ENCODE data around the gene FUT8. TPM values are rescaled to one million over a fixed set of nuclear protein-coding genes. Genes with fewer than 3 reads are reported as not detected.

Gene FUT8
- total RNA-seq, 4 donors from 2014 or later: 15.2 to 38.0 (median 20.7) TPM

DNA sequence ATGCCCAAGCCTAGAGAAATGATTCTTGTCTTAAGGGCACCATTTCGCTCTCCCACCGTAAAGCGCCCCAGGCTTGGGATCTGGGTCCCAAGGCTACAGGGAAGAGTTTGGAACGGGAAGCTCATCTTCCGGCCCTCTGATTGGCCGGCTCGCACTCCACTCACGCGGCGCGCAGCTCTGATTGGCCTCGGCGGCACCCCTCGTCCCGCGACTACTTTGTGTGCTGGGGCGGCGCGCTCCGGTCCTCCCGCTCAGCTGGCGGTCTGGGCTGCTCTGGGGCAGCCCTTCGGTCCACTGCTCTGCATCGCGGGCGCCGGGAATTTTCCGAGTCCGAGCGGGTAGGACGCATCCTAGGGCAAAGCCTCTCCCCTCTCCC, 886 bp upstream of the FUT8 start:
- peak overlapping the region; percentile 77 for H3K4me3 ChIP-seq
- no peaks in the 10 kb centered on the region for H3K36me3 ChIP-seq
- 0% methylated on average over 21 of the region's 31 CpGs for WGBS
- no peaks in the 10 kb centered on the region for H3K9me3 ChIP-seq
- peak overlapping the region; percentile 94 for H3K27ac ChIP-seq
- peaks cover 13% of the 10 kb centered on the region for H3K4me1 ChIP-seq
- TF ChIP-seq POLR2A (IDR thresholded peaks at IDR 0.05) (peak in 1 of 2 donors; percentile 35), POLR2AphosphoS5 (IDR thresholded peaks at IDR 0.05) (no peak), EP300 (IDR thresholded peaks at IDR 0.05) (no peak), CTCF (IDR thresholded peaks at IDR 0.05) (no peak)
- peak; percentile 95 to 96 for DNase-seq (ENCODE audit: low spot score in 2 of 2)
- no peaks in the 10 kb centered on the region for H3K27me3 ChIP-seq

- 2% methylated on average over 17 of the region's 87 CpGs for WGBS
- peak overlapping the region; percentile 94 for H3K27ac ChIP-seq
Measured at GRCh38 chr14:65412856-65413738, 567 bp downstream of the FUT8 start.

DNA sequence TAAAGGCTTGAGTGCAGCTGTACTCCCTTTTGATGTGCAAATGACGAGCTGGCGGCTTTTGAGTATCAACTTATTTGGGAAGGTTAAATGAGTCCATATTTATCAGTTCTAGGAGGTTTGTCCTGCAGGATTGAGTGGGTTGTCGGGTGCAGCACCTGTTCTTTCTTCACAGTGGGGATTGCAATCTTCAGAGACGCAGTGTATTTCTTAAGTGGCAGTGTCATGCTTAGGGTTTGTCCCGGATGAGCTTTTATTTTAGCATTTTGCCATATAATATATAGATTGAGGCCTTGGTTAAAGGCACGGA, 1.2 kb downstream of the FUT8 start:
- H3K27me3 ChIP-seq: no peaks in the 10 kb centered on the region
- WGBS: 19% methylated on average over 4 of the region's 6 CpGs
- peak overlapping the region; percentile 94 for H3K27ac ChIP-seq
- no peak for DNase-seq (ENCODE audit: low spot score in 2 of 2)
- TF ChIP-seq EP300 (IDR thresholded peaks at IDR 0.05) (no peak), POLR2AphosphoS5 (IDR thresholded peaks at IDR 0.05) (no peak), CTCF (IDR thresholded peaks at IDR 0.05) (no peak), POLR2A (IDR thresholded peaks at IDR 0.05) (no peak)
- H3K4me1 ChIP-seq: peaks cover 13% of the 10 kb centered on the region
- no peaks in the 10 kb centered on the region for H3K36me3 ChIP-seq
- no peaks in the 10 kb centered on the region for H3K9me3 ChIP-seq
- peak overlapping the region; percentile 77 for H3K4me3 ChIP-seq

More at GRCh38 chr14:65412856-65413738, 567 bp downstream of the FUT8 start:
- DNase-seq (ENCODE audit: low spot score in 2 of 2): peak; percentile 82 to 89
- H3K4me1 ChIP-seq: peaks cover 13% of the 10 kb centered on the region
- peak in 1 of 3 donors; percentile 33 for TF ChIP-seq POLR2AphosphoS5 (IDR thresholded peaks at IDR 0.05)
- no peak for TF ChIP-seq EP300 (IDR thresholded peaks at IDR 0.05)
- TF ChIP-seq POLR2A (IDR thresholded peaks at IDR 0.05): no peak
- TF ChIP-seq CTCF (IDR thresholded peaks at IDR 0.05): no peak
- no peaks in the 10 kb centered on the region for H3K36me3 ChIP-seq
- no peaks in the 10 kb centered on the region for H3K9me3 ChIP-seq
- H3K27me3 ChIP-seq: no peaks in the 10 kb centered on the region
- H3K4me3 ChIP-seq: peak overlapping the region; percentile 77

DNA sequence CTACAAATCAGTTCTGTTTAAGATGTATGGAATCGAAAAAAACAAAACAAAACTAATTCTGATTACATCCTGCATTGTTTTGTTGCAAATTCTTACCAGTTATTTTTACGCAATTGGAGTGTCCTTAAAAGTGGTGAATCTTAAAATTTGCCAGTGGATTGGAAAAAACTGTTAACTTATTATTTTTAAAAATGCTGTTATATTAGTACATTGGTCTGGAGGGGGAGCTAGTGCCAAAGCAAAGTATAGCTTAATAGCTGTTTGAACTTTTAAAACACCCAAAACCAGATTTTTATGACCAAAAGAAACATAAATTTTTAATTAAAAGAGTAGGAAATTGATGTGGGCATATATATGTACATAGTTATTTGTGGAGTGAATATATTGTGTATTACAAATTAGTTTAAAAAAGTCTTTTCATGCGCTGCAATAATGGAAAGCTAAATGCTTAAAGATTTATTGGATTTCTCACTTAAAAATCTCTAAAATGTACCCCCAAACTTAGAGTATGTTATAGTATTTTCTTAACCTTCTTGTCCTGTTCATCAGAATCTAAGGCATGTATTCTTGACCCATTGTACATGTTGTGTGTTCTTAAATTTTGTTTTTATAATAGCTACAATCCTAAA, 2.5 kb downstream of the FUT8 start:
- DNase-seq (ENCODE audit: low spot score in 2 of 2): no peak
- TF ChIP-seq CTCF (IDR thresholded peaks at IDR 0.05) (peak in 1 of 2 donors; percentile 9), POLR2AphosphoS5 (IDR thresholded peaks at IDR 0.05) (no peak)
- 73% methylated on average over 3 of the region's 3 CpGs for WGBS
- H3K4me3 ChIP-seq: no peak overlapping the region
- H3K27ac ChIP-seq: no peak overlapping the region
- no peaks in the 10 kb centered on the region for H3K9me3 ChIP-seq
- no peaks in the 10 kb centered on the region for H3K36me3 ChIP-seq
- peaks cover 13% of the 10 kb centered on the region for H3K4me1 ChIP-seq
- H3K27me3 ChIP-seq: no peaks in the 10 kb centered on the region

DNA sequence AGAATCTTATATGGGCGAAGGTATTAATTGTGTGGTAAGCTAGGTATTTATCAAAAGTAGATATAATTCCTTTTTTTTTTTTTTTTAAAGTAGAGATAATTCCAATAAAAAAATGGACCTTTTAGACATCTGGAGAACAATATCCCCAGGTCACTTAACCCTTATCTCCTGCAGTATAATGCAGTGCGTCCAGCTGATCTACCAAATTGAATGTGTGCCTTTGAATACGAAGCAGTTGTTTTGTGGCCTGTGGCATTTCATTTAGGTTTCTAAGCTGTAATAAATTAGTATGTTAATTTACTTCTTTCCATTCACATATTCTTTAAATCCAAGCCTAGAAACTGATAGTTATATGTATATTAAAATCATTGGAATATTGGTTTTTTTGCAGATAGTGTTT, 3.1 kb downstream of the FUT8 start:
- no peak for DNase-seq (ENCODE audit: low spot score in 2 of 2)
- WGBS: 87% methylated on average over 3 of the region's 3 CpGs
- H3K27me3 ChIP-seq: no peaks in the 10 kb centered on the region

More for the DNA sequence above, 3.1 kb downstream of the FUT8 start:
- no peaks in the 10 kb centered on the region for H3K36me3 ChIP-seq
- H3K4me3 ChIP-seq: no peak overlapping the region
- TF ChIP-seq EP300 (IDR thresholded peaks at IDR 0.05): no peak
- TF ChIP-seq POLR2A (IDR thresholded peaks at IDR 0.05): no peak
- no peak for TF ChIP-seq POLR2AphosphoS5 (IDR thresholded peaks at IDR 0.05)
- no peak for TF ChIP-seq CTCF (IDR thresholded peaks at IDR 0.05)
- no peak overlapping the region for H3K27ac ChIP-seq
- H3K4me1 ChIP-seq: peaks cover 13% of the 10 kb centered on the region
- no peaks in the 10 kb centered on the region for H3K9me3 ChIP-seq

Measured in suprapubic skin (tissue), 4 donors.